Memory B cell (primary cell): ENCODE data around the gene FBXO21.
A peak's percentile ranks its signal among the peaks of the same experiment; 100 is the strongest.

Experiments used
- ATAC-seq: fragments of 150-1000 bp; cut with Tn5 transposase; 2 replicates; pipeline ENCODE4 v1.10.0; 2021; ENCODE audit warnings: low read depth, mild to moderate bottlenecking, moderate library complexity
- DNase-seq, 2 donors: peaks; one replicate each; pipeline ENCODE4 v3.0.0; 2022; ENCODE audit warnings: low spot score in 2 of 2
- H3K27ac Mint-ChIP-seq: one replicate; pipeline ENCODE4 v1.8.0; 2022; ENCODE audit warnings: mild to moderate bottlenecking, moderate library complexity, mixed read lengths
- H3K27me3 Mint-ChIP-seq: one replicate; pipeline ENCODE4 v1.8.0; 2022; ENCODE audit warnings: mixed read lengths
- H3K36me3 Mint-ChIP-seq: one replicate; pipeline ENCODE4 v1.8.0; 2022; ENCODE audit warnings: mild to moderate bottlenecking, mixed read lengths
- H3K4me1 Mint-ChIP-seq: one replicate; pipeline ENCODE4 v1.8.0; 2022; ENCODE audit warnings: mixed read lengths
- H3K4me3 Mint-ChIP-seq: one replicate; pipeline ENCODE4 v1.8.0; 2022; ENCODE audit warnings: mild to moderate bottlenecking, moderate library complexity, mixed read lengths
- H3K9me3 Mint-ChIP-seq: one replicate; pipeline ENCODE4 v1.8.0; 2022; ENCODE audit warnings: mixed read lengths

Gene FBXO21

GRCh38 chr12:117147639-117148038 is 42.6 kb downstream of the FBXO21 start:
- Mint-ChIP-seq H3K9me3 (no peaks in the 10 kb centered on the region), H3K27me3 (no peaks in the 10 kb centered on the region), H3K4me1 (peaks cover 19% of the 10 kb centered on the region), H3K4me3 (no peak overlapping the region), H3K27ac (no peak overlapping the region), H3K36me3 (peaks cover 31% of the 10 kb centered on the region)
- DNase-seq (no peak), ATAC-seq (no peak)

- H3K36me3 Mint-ChIP-seq: peaks cover 28% of the 10 kb centered on the region
- no peaks in the 10 kb centered on the region for H3K9me3 Mint-ChIP-seq
These were observed 44.6 kb downstream of the FBXO21 start for GRCh38 chr12:117145597-117146154.

DNA sequence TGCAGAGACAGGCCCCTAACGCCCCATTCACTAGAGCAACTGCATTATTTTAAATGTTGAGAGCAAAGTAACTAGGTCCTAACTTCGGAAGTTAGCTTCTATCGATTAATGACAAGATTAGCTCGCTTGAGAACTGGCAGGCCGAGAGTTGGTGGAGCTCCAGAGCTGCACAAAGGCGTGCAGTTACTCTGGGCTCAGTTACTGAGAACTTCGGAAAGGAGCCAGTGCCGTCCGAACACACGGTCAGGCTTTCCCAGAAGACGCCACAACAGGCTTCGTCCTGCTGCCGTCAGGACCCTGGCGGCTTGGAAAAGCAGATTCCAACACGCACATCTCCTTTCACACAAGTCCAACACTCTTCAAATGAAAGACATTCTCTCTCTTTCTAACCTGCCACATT is 45.7 kb downstream of the FBXO21 start:
- peak overlapping the region; percentile 25 for H3K27ac Mint-ChIP-seq
- no peak for ATAC-seq

More at GRCh38 chr12:117145597-117146154, 44.6 kb downstream of the FBXO21 start:
- Mint-ChIP-seq H3K4me1 (peaks cover 25% of the 10 kb centered on the region), H3K27ac (no peak overlapping the region), H3K4me3 (no peak overlapping the region), H3K27me3 (no peaks in the 10 kb centered on the region)
- ATAC-seq (no peak), DNase-seq (no peak)

DNA sequence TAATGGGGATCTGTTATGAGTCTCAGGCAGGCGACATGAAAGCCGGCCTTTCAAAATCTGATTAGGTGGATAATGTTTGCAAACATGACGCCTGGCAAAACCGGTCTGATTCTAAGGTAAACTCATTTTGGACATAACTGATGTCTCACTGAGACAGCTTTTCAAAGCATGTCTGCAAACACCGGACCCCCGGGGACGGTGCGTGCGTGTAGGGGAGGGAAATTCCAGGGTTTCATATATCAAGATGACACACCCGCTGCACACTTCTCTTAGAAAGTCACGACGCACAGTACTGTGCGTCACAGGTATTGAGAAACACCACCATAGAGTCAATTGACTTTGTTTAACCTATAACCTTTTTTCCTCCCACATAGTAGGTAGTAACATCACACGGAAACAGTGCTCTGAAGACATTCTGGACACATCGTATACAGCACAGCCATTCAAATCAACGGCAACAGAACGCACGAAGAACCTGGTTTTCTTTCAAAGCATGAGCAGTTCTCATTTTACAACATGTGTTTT is 47.2 kb downstream of the FBXO21 start:
- Mint-ChIP-seq H3K9me3 (no peaks in the 10 kb centered on the region), H3K27me3 (no peaks in the 10 kb centered on the region)

More for the DNA sequence above, 45.7 kb downstream of the FBXO21 start:
- no peaks in the 10 kb centered on the region for H3K27me3 Mint-ChIP-seq
- no peak overlapping the region for H3K4me3 Mint-ChIP-seq
- peaks cover 21% of the 10 kb centered on the region for H3K4me1 Mint-ChIP-seq
- H3K36me3 Mint-ChIP-seq: peaks cover 27% of the 10 kb centered on the region
- H3K9me3 Mint-ChIP-seq: no peaks in the 10 kb centered on the region
- no peak for DNase-seq

DNA sequence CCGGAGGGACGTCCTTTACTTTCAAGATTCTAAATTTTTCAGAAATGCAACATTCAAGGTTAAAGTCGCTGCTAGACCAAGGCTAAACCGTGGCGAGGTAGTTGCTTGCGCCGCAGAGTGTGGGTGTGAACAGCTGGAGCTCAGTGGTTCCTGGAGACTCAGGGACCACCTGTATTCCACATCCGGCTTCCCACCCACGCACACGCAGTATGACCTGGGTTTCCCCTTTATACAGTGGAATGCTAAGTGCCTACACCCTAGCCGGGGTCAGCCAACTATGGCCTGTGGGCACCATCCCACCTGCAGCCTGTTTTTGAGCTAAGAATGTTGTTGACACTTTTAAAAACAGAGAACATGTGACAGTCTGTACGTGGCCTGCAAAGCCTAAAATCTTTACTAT is 48.2 kb downstream of the FBXO21 start:
- peak in 1 of 2 donors; percentile 28 for DNase-seq
- peak; percentile 80 for ATAC-seq
- Mint-ChIP-seq H3K36me3 (peaks cover 18% of the 10 kb centered on the region), H3K9me3 (no peaks in the 10 kb centered on the region), H3K4me3 (peak overlapping the region; percentile 27), H3K4me1 (peaks cover 18% of the 10 kb centered on the region), H3K27ac (peak overlapping the region; percentile 90), H3K27me3 (no peaks in the 10 kb centered on the region)

More for the DNA sequence above, 47.2 kb downstream of the FBXO21 start:
- ATAC-seq (peak; percentile 74), DNase-seq (no peak)
- H3K4me3 Mint-ChIP-seq: no peak overlapping the region
- H3K27ac Mint-ChIP-seq: peak overlapping the region; percentile 90
- peaks cover 21% of the 10 kb centered on the region for H3K4me1 Mint-ChIP-seq
- H3K36me3 Mint-ChIP-seq: peaks cover 22% of the 10 kb centered on the region

GRCh38 chr12:117141097-117141898 is 49.0 kb downstream of the FBXO21 start:
- DNase-seq (no peak), ATAC-seq (no peak)
- Mint-ChIP-seq H3K27me3 (no peaks in the 10 kb centered on the region), H3K4me3 (no peak overlapping the region), H3K4me1 (peaks cover 18% of the 10 kb centered on the region), H3K27ac (peak overlapping the region; percentile 90), H3K9me3 (no peaks in the 10 kb centered on the region), H3K36me3 (peaks cover 15% of the 10 kb centered on the region)

DNA sequence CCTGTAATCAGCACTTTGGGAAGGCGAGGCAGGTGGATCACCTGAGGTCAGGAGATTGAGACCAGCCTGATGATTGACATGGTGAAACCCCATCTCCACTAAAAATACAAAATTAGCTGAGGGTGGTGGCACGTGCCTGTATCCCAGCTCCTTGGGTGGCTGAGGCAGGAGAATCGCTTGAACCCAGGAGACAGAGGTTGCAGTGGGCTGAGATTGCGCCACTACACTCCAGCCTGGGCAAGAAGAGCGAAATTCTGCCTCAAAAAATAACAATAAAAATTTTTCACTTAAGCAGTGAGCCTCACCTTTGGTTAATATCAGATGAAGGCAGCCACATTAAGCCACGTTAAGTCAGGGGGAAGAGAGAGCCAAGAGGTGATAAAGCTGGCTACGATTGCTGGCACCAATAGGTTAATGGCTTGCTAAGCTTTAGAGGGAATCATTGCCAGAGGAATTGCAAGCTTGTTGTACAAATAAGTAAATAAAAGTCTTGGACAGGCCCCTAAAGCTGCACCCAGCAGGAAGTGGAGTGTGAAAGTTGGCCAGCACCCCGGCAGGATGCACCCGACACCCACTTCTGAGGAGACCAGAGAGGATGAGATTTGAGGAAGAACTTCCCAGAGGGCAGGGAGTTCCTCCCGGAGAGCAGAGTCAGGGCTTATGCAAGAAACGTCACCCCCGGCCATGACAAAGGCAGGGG is 49.7 kb downstream of the FBXO21 start:
- ATAC-seq (no peak), DNase-seq (no peak)
- no peaks in the 10 kb centered on the region for H3K27me3 Mint-ChIP-seq
- H3K4me3 Mint-ChIP-seq: no peak overlapping the region
- peaks cover 9% of the 10 kb centered on the region for H3K36me3 Mint-ChIP-seq
- no peaks in the 10 kb centered on the region for H3K9me3 Mint-ChIP-seq
- peaks cover 18% of the 10 kb centered on the region for H3K4me1 Mint-ChIP-seq
- H3K27ac Mint-ChIP-seq: peak overlapping the region; percentile 58

DNA sequence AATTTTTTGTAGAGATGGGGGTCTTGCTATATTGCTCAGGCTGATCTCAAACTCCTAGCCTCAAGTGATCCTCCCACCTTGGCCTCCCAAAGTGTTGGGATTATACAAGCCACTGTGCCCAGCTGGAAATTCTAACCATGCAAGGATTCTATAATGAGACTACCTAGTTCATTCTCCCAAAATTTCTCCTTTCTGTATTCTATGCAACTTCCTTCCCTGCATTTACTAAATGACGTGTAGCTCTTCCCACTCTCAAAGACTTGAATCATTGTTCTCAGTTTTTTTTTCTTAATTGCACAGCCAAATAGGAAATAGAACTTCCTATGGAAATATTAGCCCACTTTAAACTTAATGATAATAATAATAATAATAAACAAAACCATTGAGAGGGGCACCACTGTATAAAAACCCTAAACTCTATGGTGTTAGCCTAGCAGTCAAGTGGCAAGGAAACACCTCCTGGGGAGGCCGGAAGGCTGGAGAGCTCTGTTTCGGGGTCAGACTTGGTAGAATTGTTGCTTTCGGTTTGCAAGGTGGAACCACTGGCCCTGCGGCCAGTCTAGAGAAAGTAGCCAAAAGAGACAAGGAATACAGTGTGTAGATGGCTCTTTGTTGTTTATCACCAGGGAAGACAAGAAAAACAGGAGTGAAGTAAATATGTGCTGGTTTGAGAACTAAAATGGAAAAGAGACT is 51.1 kb downstream of the FBXO21 start:
- Mint-ChIP-seq H3K36me3 (peaks cover 7% of the 10 kb centered on the region), H3K9me3 (no peaks in the 10 kb centered on the region), H3K4me1 (peaks cover 18% of the 10 kb centered on the region), H3K4me3 (no peak overlapping the region), H3K27ac (no peak overlapping the region), H3K27me3 (peaks cover under 1% of the 10 kb centered on the region)
- no peak for ATAC-seq
- DNase-seq: no peak

DNA sequence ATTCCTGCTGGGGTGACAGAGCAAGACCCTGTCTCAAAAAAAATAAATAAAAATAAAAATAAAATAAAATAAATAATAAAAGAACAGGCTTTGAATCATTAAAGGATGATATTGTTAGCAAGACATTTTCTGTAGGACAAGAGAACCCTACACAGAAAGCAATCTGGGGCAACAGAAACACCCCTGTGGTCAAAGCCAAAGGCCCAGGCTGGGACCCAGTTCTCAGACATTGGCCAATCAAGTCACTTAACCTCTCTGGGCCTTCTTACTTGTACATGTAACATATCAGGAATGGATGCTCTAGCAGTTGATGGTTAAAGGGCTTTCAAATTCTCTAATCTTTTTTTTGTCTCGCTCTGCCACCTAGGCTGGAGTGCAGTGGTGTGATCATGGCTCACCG is 55.5 kb downstream of the FBXO21 start:
- H3K36me3 Mint-ChIP-seq: peaks cover 4% of the 10 kb centered on the region
- H3K9me3 Mint-ChIP-seq: no peaks in the 10 kb centered on the region
- H3K4me3 Mint-ChIP-seq: no peak overlapping the region
- no peak overlapping the region for H3K27ac Mint-ChIP-seq
- ATAC-seq (no peak), DNase-seq (no peak)
- peaks cover 1% of the 10 kb centered on the region for H3K27me3 Mint-ChIP-seq
- no peaks in the 10 kb centered on the region for H3K4me1 Mint-ChIP-seq

- no peak overlapping the region for H3K4me3 Mint-ChIP-seq
- H3K4me1 Mint-ChIP-seq: no peaks in the 10 kb centered on the region
- no peak for DNase-seq
- no peak for ATAC-seq
- H3K27me3 Mint-ChIP-seq: peaks cover 1% of the 10 kb centered on the region
- peaks cover 4% of the 10 kb centered on the region for H3K36me3 Mint-ChIP-seq
- no peak overlapping the region for H3K27ac Mint-ChIP-seq
- H3K9me3 Mint-ChIP-seq: no peaks in the 10 kb centered on the region
These were observed 56.2 kb downstream of the FBXO21 start for GRCh38 chr12:117134059-117134458.

- H3K36me3 Mint-ChIP-seq: peaks cover 2% of the 10 kb centered on the region
- H3K4me1 Mint-ChIP-seq: peaks cover 7% of the 10 kb centered on the region
- H3K27me3 Mint-ChIP-seq: peaks cover 1% of the 10 kb centered on the region
- no peak overlapping the region for H3K4me3 Mint-ChIP-seq
- no peak for ATAC-seq
- H3K9me3 Mint-ChIP-seq: no peaks in the 10 kb centered on the region
- no peak overlapping the region for H3K27ac Mint-ChIP-seq
- DNase-seq: no peak
These were observed 59.5 kb downstream of the FBXO21 start for GRCh38 chr12:117130801-117131200.

- Mint-ChIP-seq H3K4me1 (peaks cover 8% of the 10 kb centered on the region), H3K27ac (no peak overlapping the region), H3K9me3 (no peaks in the 10 kb centered on the region), H3K4me3 (no peak overlapping the region), H3K36me3 (peaks cover 2% of the 10 kb centered on the region), H3K27me3 (peaks cover 1% of the 10 kb centered on the region)
- ATAC-seq: no peak
- no peak for DNase-seq
These were observed 60.9 kb downstream of the FBXO21 start for GRCh38 chr12:117129391-117129790.

GRCh38 chr12:117127933-117128823 is 62.1 kb downstream of the FBXO21 start:
- Mint-ChIP-seq H3K27me3 (no peaks in the 10 kb centered on the region), H3K27ac (no peak overlapping the region)
- no peak for ATAC-seq

More at GRCh38 chr12:117127933-117128823, 62.1 kb downstream of the FBXO21 start:
- H3K9me3 Mint-ChIP-seq: no peaks in the 10 kb centered on the region
- no peak for DNase-seq
- H3K4me3 Mint-ChIP-seq: no peak overlapping the region
- peaks cover 8% of the 10 kb centered on the region for H3K36me3 Mint-ChIP-seq
- H3K4me1 Mint-ChIP-seq: peaks cover 8% of the 10 kb centered on the region
